Measurements from ENCODE around the gene PGAM1.
"Not testable (repeated sequence)": the region's sequence is repeated elsewhere in the genome, so short reads cannot be mapped to it uniquely, and the experiment has no call there.

PGAM1 gene

GRCh38 chr10:97390091-97390490 is 35.9 kb upstream of the PGAM1 start:
- Histone ChIP-seq H3K36me3 (ENCODE audit: control insufficient read depth, insufficient read depth, low read length) (peaks cover 35% of the 10 kb centered on the region), H3K4me1 (ENCODE audit: control insufficient read depth, insufficient read depth, low read length) (no peaks in the 10 kb centered on the region), H3K9me3 (ENCODE audit: control insufficient read depth, insufficient read depth, low read length) (no peaks in the 10 kb centered on the region), H3K4me3 (ENCODE audit: low read length) (no peak overlapping the region), H3K27ac (ENCODE audit: low read length) (no peak overlapping the region), H3K27me3 (ENCODE audit: control insufficient read depth, insufficient read depth, low read length) (no peaks in the 10 kb centered on the region)
- no peak for DNase-seq (ENCODE audit: low read depth, low spot score)
- no CpG with 5 or more reads among the region's 5 CpGs for WGBS (ENCODE audit: insufficient coverage, insufficient read length)

GRCh38 chr10:97393034-97393573 is 32.9 kb upstream of the PGAM1 start:
- H3K9me3 ChIP-seq (ENCODE audit: control insufficient read depth, insufficient read depth, low read length) = no peaks in the 10 kb centered on the region
- whole genome bisulfite sequencing (ENCODE audit: insufficient coverage, insufficient read length) = no CpG with 5 or more reads among the region's 8 CpGs
- DNase-seq (ENCODE audit: low read depth, low spot score) = no peak
- H3K4me1 ChIP-seq (ENCODE audit: control insufficient read depth, insufficient read depth, low read length) = no peaks in the 10 kb centered on the region
- H3K27me3 ChIP-seq (ENCODE audit: control insufficient read depth, insufficient read depth, low read length) = no peaks in the 10 kb centered on the region
- H3K27ac ChIP-seq (ENCODE audit: low read length) = no peak overlapping the region
- no peak overlapping the region for H3K4me3 ChIP-seq (ENCODE audit: low read length)
- peaks cover 35% of the 10 kb centered on the region for H3K36me3 ChIP-seq (ENCODE audit: control insufficient read depth, insufficient read depth, low read length)

- H3K4me1 ChIP-seq (ENCODE audit: control insufficient read depth, insufficient read depth, low read length) = peaks cover 3% of the 10 kb centered on the region; the same call in 1 of the 2 replicates
- DNase-seq (ENCODE audit: low read depth, low spot score) = no peak
- no peaks in the 10 kb centered on the region for H3K9me3 ChIP-seq (ENCODE audit: control insufficient read depth, insufficient read depth, low read length)
- H3K27ac ChIP-seq (ENCODE audit: low read length) = no peak overlapping the region
- peaks cover 15% of the 10 kb centered on the region; the same call in 1 of the 2 replicates for H3K36me3 ChIP-seq (ENCODE audit: control insufficient read depth, insufficient read depth, low read length)
- no peak overlapping the region for H3K4me3 ChIP-seq (ENCODE audit: low read length)
- WGBS (ENCODE audit: insufficient coverage, insufficient read length) = no CpG with 5 or more reads among the region's 4 CpGs
- no peaks in the 10 kb centered on the region for H3K27me3 ChIP-seq (ENCODE audit: control insufficient read depth, insufficient read depth, low read length)
Measured at GRCh38 chr10:97396056-97396455, 29.9 kb upstream of the PGAM1 start.

GRCh38 chr10:97399843-97400545 is 26.0 kb upstream of the PGAM1 start:
- Histone ChIP-seq H3K27ac (ENCODE audit: low read length) (no peak overlapping the region), H3K9me3 (ENCODE audit: control insufficient read depth, insufficient read depth, low read length) (no peaks in the 10 kb centered on the region), H3K36me3 (ENCODE audit: control insufficient read depth, insufficient read depth, low read length) (peaks cover 9% of the 10 kb centered on the region; the same call in 1 of the 2 replicates), H3K27me3 (ENCODE audit: control insufficient read depth, insufficient read depth, low read length) (no peaks in the 10 kb centered on the region), H3K4me3 (ENCODE audit: low read length) (peak overlapping the region; percentile 83; the same call in 1 of the 2 replicates), H3K4me1 (ENCODE audit: control insufficient read depth, insufficient read depth, low read length) (peaks cover 3% of the 10 kb centered on the region; the same call in 1 of the 2 replicates)
- no CpG with 5 or more reads among the region's 21 CpGs for WGBS (ENCODE audit: insufficient coverage, insufficient read length)
- DNase-seq (ENCODE audit: low read depth, low spot score) = no peak

- no peak within 1 kb of the TSS for H3K27ac ChIP-seq (ENCODE audit: low read length)
- H3K4me1 ChIP-seq (ENCODE audit: control insufficient read depth, insufficient read depth, low read length) = peaks cover 3% of the 10 kb centered on the region; the same call in 1 of the 2 replicates
- peak within 1 kb of the TSS; percentile 83; the same call in 1 of the 2 replicates for H3K4me3 ChIP-seq (ENCODE audit: low read length)
- H3K27me3 ChIP-seq (ENCODE audit: control insufficient read depth, insufficient read depth, low read length) = no peaks in the 10 kb centered on the region
- no peaks in the 10 kb centered on the region for H3K9me3 ChIP-seq (ENCODE audit: control insufficient read depth, insufficient read depth, low read length)
- H3K36me3 ChIP-seq (ENCODE audit: control insufficient read depth, insufficient read depth, low read length) = peaks cover 6% of the 10 kb centered on the region; the same call in 1 of the 2 replicates
- no CpG with 5 or more reads among the region's 39 CpGs for WGBS (ENCODE audit: insufficient coverage, insufficient read length)
- DNase-seq (ENCODE audit: low read depth, low spot score) = peak; percentile 98
Measured at GRCh38 chr10:97400665-97401454, 25.1 kb upstream of the PGAM1 start, which contains the start of gene RRP12. Gene RRP12 (minus strand): TSS chr10:97401340. CDS start chr10:97401231, 109 bp downstream.

- no peak overlapping the region for H3K4me3 ChIP-seq (ENCODE audit: low read length)
- no peak for DNase-seq (ENCODE audit: low read depth, low spot score)
- H3K9me3 ChIP-seq (ENCODE audit: control insufficient read depth, insufficient read depth, low read length) = no peaks in the 10 kb centered on the region
- no CpG with 5 or more reads among the region's 13 CpGs for WGBS (ENCODE audit: insufficient coverage, insufficient read length)
- 0 out of 2 replicates have a peak, but pooled peaks cover 3% of the 10 kb centered on the region for H3K36me3 ChIP-seq (ENCODE audit: control insufficient read depth, insufficient read depth, low read length)
- peaks cover 3% of the 10 kb centered on the region; the same call in 1 of the 2 replicates for H3K4me1 ChIP-seq (ENCODE audit: control insufficient read depth, insufficient read depth, low read length)
- no peak overlapping the region for H3K27ac ChIP-seq (ENCODE audit: low read length)
- H3K27me3 ChIP-seq (ENCODE audit: control insufficient read depth, insufficient read depth, low read length) = no peaks in the 10 kb centered on the region
Measured at GRCh38 chr10:97401455-97401919, 24.5 kb upstream of the PGAM1 start.

GRCh38 chr10:97404044-97404443 is 21.9 kb upstream of the PGAM1 start:
- DNase-seq (ENCODE audit: low read depth, low spot score) = no peak
- H3K27me3 ChIP-seq (ENCODE audit: control insufficient read depth, insufficient read depth, low read length) = no peaks in the 10 kb centered on the region
- H3K4me3 ChIP-seq (ENCODE audit: low read length) = no peak overlapping the region
- H3K4me1 ChIP-seq (ENCODE audit: control insufficient read depth, insufficient read depth, low read length) = peaks cover 3% of the 10 kb centered on the region; the same call in 1 of the 2 replicates
- no peaks in the 10 kb centered on the region for H3K36me3 ChIP-seq (ENCODE audit: control insufficient read depth, insufficient read depth, low read length)
- no peak overlapping the region for H3K27ac ChIP-seq (ENCODE audit: low read length)
- no peaks in the 10 kb centered on the region for H3K9me3 ChIP-seq (ENCODE audit: control insufficient read depth, insufficient read depth, low read length)

- H3K27ac ChIP-seq (ENCODE audit: low read length) = no peak overlapping the region
- WGBS (ENCODE audit: insufficient coverage, insufficient read length) = no CpG with 5 or more reads among the region's 3 CpGs
- H3K36me3 ChIP-seq (ENCODE audit: control insufficient read depth, insufficient read depth, low read length) = no peaks in the 10 kb centered on the region
- no peaks in the 10 kb centered on the region for H3K27me3 ChIP-seq (ENCODE audit: control insufficient read depth, insufficient read depth, low read length)
- DNase-seq (ENCODE audit: low read depth, low spot score) = no peak
- no peaks in the 10 kb centered on the region for H3K9me3 ChIP-seq (ENCODE audit: control insufficient read depth, insufficient read depth, low read length)
- H3K4me3 ChIP-seq (ENCODE audit: low read length) = no peak overlapping the region
- no peaks in the 10 kb centered on the region for H3K4me1 ChIP-seq (ENCODE audit: control insufficient read depth, insufficient read depth, low read length)
Measured at GRCh38 chr10:97406064-97406463, 19.9 kb upstream of the PGAM1 start.

GRCh38 chr10:97406483-97406882 is 19.5 kb upstream of the PGAM1 start:
- WGBS (ENCODE audit: insufficient coverage, insufficient read length) = no CpG with 5 or more reads among the region's 7 CpGs

GRCh38 chr10:97407211-97407951 is 18.6 kb upstream of the PGAM1 start:
- no peak overlapping the region for H3K27ac ChIP-seq (ENCODE audit: low read length)
- H3K4me3 ChIP-seq (ENCODE audit: low read length) = peak overlapping the region; percentile 25; the same call in 1 of the 2 replicates
- DNase-seq (ENCODE audit: low read depth, low spot score) = peak; percentile 66
- no CpG with 5 or more reads among the region's 10 CpGs for WGBS (ENCODE audit: insufficient coverage, insufficient read length)
- H3K4me1 ChIP-seq (ENCODE audit: control insufficient read depth, insufficient read depth, low read length) = no peaks in the 10 kb centered on the region
- no peaks in the 10 kb centered on the region for H3K27me3 ChIP-seq (ENCODE audit: control insufficient read depth, insufficient read depth, low read length)
- no peaks in the 10 kb centered on the region for H3K9me3 ChIP-seq (ENCODE audit: control insufficient read depth, insufficient read depth, low read length)
- H3K36me3 ChIP-seq (ENCODE audit: control insufficient read depth, insufficient read depth, low read length) = no peaks in the 10 kb centered on the region

More at GRCh38 chr10:97406483-97406882, 19.5 kb upstream of the PGAM1 start:
- not testable (repeated sequence) for DNase-seq (ENCODE audit: low read depth, low spot score); H3K9me3 ChIP-seq (ENCODE audit: control insufficient read depth, insufficient read depth, low read length); H3K36me3 ChIP-seq (ENCODE audit: control insufficient read depth, insufficient read depth, low read length); H3K4me1 ChIP-seq (ENCODE audit: control insufficient read depth, insufficient read depth, low read length); H3K4me3 ChIP-seq (ENCODE audit: low read length); H3K27ac ChIP-seq (ENCODE audit: low read length); H3K27me3 ChIP-seq (ENCODE audit: control insufficient read depth, insufficient read depth, low read length)

All from iPS DF 6.9 (cell line).